Breast epithelium (tissue), 4 donors: ENCODE measurements around the gene FFAR4. TPM values are rescaled to one million over a fixed set of nuclear protein-coding genes. Genes with fewer than 3 reads are reported as not detected.
"Not testable (repeated sequence)": the region's sequence is repeated elsewhere in the genome, so short reads cannot be mapped to it uniquely, and the experiment has no call there.

Source experiments
- DNase-seq, 2 donors: peaks; one replicate each; pipeline ENCODE4 v3.0.0-alpha.2; 2019; ENCODE audit warnings: low spot score in 2 of 2
- H3K27ac ChIP-seq, 2 donors: fragments of 200-600 bp; sonication (generic) in 1 of 2; one replicate each; pipeline ENCODE4 v1.5.1; 2016 to 2019; ENCODE audit warnings: mild to moderate bottlenecking in 1 of 2
- H3K27me3 ChIP-seq, 2 donors: fragments of 200-600 bp; sonication (generic) in 1 of 2; one replicate each; pipeline versions ENCODE4 v1.5.1 to v1.6.0; 2017 to 2019; ENCODE audit warnings: control low read depth in 1 of 2, mild to moderate bottlenecking in 1 of 2
- H3K36me3 ChIP-seq: fragments of 200-600 bp; one replicate; pipeline ENCODE4 v1.5.1; 2019
- H3K4me1 ChIP-seq, 2 donors: fragments of 200-600 bp; sonication (generic); one replicate each; pipeline ENCODE4 v1.5.1; 2016 to 2019; ENCODE audit warnings: control low read depth in 1 of 2
- H3K4me3 ChIP-seq, 3 donors: fragments of 200-600 bp; sonication (generic); 1 replicate in 2 of 3; 2 replicates in 1 of 3; pipeline ENCODE4 v1.5.1; 2016 to 2019; ENCODE audit warnings: mild to moderate bottlenecking in 3 of 3, moderate library complexity in 2 of 3
- H3K9me3 ChIP-seq, 2 donors: fragments of 200-600 bp; sonication (generic) in 1 of 2; one replicate each; pipeline ENCODE4 v1.5.1; 2016 to 2019; ENCODE audit warnings: control low read depth in 1 of 2
- CTCF ChIP-seq, 3 donors: fragments of 450-650 bp; IDR thresholded peaks; one replicate each; pipeline ENCODE4 v1.5.1; 2016 to 2017; ENCODE audit warnings: antibody characterized with exemption in 3 of 3, mild to moderate bottlenecking in 3 of 3, moderate library complexity in 3 of 3
- POLR2A ChIP-seq: fragments of 450-650 bp; IDR thresholded peaks from one replicate; pipeline ENCODE4 v1.6.1; 2016; ENCODE audit warnings: antibody characterized with exemption, mild to moderate bottlenecking, moderate library complexity
- POLR2AphosphoS5 ChIP-seq, 3 donors: sonication (generic); formaldehyde crosslinking; IDR thresholded peaks; one replicate each; pipeline ENCODE4 v1.6.1; 2017; ENCODE audit warnings: antibody characterized with exemption in 3 of 3
- intact Hi-C: fragments of 100-400 bp; cut with DNase I; formaldehyde crosslinking; loops from one replicate; pipeline ENCODE4 v1.15.1; 2023; ENCODE audit warnings: low total_unique reads
- total RNA-seq, 3 donors: library from RNA; depleted of rRNA; stranded (reverse); fragments of >200 nt; gene quantifications; one replicate each; pipeline ENCODE4 v1.1.0, GENCODE V29; 2016

Gene FFAR4
- total RNA-seq, 3 donors from 2014 or later = 0.33 to 2.9 (median 1.0) TPM

DNA sequence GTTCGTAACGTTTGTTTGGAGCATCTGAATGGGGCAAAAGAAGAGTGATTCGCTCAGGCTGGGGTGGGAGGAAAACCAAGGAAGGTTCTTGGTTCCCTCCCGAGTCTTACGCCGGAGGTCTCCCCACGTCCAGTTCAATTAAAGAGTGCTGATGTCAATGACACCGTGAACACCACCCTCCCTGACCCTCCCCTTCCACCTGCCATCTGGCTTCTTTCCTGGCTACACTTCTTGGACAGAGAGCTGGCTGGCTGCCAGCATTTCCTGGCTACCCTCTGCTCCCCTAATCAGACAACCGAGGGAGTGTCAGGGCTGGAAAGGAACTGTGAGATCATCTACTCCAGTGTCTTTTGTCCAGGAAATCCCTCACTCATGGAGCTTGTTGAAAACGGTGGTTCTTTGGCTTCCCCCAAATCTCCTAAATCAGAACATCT, 24.1 kb upstream of the FFAR4 start:
- Histone ChIP-seq H3K4me3 (peak overlapping the region in 2 of 3 donors; percentile 24 to 41), H3K27me3 (no peaks in the 10 kb centered on the region), H3K4me1 (no peaks in the 10 kb centered on the region), H3K9me3 (no peaks in the 10 kb centered on the region), H3K27ac (no peak overlapping the region), H3K36me3 (no peaks in the 10 kb centered on the region)
- TF ChIP-seq CTCF (IDR thresholded peaks at IDR 0.05) (no peak), POLR2A (no peak), POLR2AphosphoS5 (IDR thresholded peaks at IDR 0.05) (no peak)
- intact Hi-C loops = no loop called here
- DNase-seq = no peak

DNA sequence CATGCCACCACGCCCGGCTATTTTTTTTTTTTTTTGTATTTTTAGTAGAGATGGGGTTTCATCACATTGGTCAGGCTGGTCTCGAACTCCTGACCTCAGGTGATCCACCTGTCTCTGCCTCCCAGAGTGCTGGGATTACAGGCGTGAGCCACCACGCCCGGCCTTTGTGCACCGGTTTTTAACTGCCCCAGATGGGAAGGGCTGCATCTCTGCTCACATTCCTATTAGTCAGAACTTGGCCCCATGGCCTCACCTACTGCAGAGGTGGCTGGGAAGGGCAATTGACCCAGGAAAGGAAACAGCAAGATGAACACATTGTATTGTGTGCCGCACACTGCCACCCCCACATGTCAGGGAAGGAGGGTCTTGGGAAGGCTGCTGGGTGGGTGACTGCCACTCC, 19.5 kb upstream of the FFAR4 start:
- H3K9me3 ChIP-seq, intact Hi-C loops, H3K27ac ChIP-seq, DNase-seq, H3K4me3 ChIP-seq, H3K4me1 ChIP-seq, H3K27me3 ChIP-seq, H3K36me3 ChIP-seq: not testable (repeated sequence)

DNA sequence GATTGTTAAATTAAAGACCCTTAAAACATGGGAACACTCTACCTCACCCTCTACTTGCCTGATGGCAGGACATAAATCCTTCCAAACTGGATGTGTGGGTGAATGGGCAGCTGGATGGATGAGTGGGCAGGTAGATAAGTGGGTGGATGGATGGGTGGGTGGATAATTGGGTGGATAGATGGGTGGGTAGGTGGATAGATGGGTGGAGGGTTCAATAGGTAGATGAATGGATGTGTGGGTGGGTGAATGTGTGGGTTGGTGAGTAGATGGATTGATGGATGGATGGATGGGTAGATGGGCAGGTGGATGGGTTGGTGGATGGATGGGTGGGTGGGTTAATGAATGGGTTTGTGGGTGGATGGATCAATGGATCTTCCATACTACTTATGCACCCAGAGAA, 18.9 kb upstream of the FFAR4 start:
- Histone ChIP-seq H3K4me3 (no peak overlapping the region), H3K27ac (no peak overlapping the region), H3K36me3 (no peaks in the 10 kb centered on the region), H3K9me3 (no peaks in the 10 kb centered on the region), H3K27me3 (no peaks in the 10 kb centered on the region), H3K4me1 (no peaks in the 10 kb centered on the region)
- no peak for TF ChIP-seq CTCF (IDR thresholded peaks at IDR 0.05)
- TF ChIP-seq POLR2A = no peak
- TF ChIP-seq POLR2AphosphoS5 (IDR thresholded peaks at IDR 0.05) = no peak
- no peak for DNase-seq
- intact Hi-C loops = no loop called here

- H3K36me3 ChIP-seq = no peaks in the 10 kb centered on the region
- no peak overlapping the region for H3K4me3 ChIP-seq
- no peaks in the 10 kb centered on the region for H3K9me3 ChIP-seq
- H3K27me3 ChIP-seq = no peaks in the 10 kb centered on the region
- intact Hi-C loops = no loop called here
- no peak for DNase-seq
- no peak overlapping the region for H3K27ac ChIP-seq
- H3K4me1 ChIP-seq = no peaks in the 10 kb centered on the region
- TF ChIP-seq POLR2AphosphoS5 (IDR thresholded peaks at IDR 0.05) (no peak), POLR2A (no peak), CTCF (IDR thresholded peaks at IDR 0.05) (no peak)
Observed at GRCh38 chr10:93548376-93549071, 17.9 kb upstream of the FFAR4 start.

DNA sequence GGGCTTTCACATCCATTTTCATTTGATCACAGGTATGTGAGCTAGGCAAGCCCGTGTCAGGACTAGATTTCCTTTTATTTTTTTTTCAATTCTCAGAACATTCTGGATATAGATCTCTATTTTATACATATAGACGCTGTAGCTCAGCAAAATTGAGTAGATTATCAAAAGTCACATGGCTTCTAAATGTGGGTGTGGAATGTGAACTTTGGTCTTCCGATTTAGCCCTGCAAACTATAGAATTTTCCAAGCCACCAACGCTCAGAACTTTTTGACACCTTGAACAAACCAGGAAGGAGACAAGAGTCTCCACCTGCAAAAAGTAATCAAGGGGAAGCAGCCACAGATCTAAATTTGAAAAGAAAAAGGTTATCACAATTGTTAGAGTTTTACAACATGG, 15.9 kb upstream of the FFAR4 start:
- Histone ChIP-seq H3K9me3 (no peaks in the 10 kb centered on the region), H3K4me3 (no peak overlapping the region), H3K27me3 (no peaks in the 10 kb centered on the region), H3K4me1 (no peaks in the 10 kb centered on the region), H3K27ac (no peak overlapping the region), H3K36me3 (no peaks in the 10 kb centered on the region)
- intact Hi-C loops = no loop called here
- DNase-seq = no peak
- TF ChIP-seq POLR2A (no peak), CTCF (IDR thresholded peaks at IDR 0.05) (no peak), POLR2AphosphoS5 (IDR thresholded peaks at IDR 0.05) (no peak)
